NAMALWA (cell line): Measurements from ENCODE around the gene CYTH4.
"Not testable (repeated sequence)": the region's sequence is repeated elsewhere in the genome, so short reads cannot be mapped to it uniquely, and the experiment has no call there.

Source experiments
- DNase-seq: peaks from one replicate; pipeline ENCODE4 v3.0.0-alpha.2; 2015; ENCODE audit warnings: low spot score

Gene CYTH4

GRCh38 chr22:37282385-37282677 lies at the start of gene CYTH4:
CYTH4 (plus strand) TSS chr22:37282508; CDS start chr22:37282570, 62 bp downstream.
- DNase-seq, result peak; percentile 74

- not testable (repeated sequence) for DNase-seq
These were observed 48.9 kb upstream of the CYTH4 start for GRCh38 chr22:37233371-37233750.

GRCh38 chr22:37233751-37234631 lies 48.3 kb upstream of the CYTH4 start:
- no peak for DNase-seq

GRCh38 chr22:37234736-37235711 lies 47.3 kb upstream of the CYTH4 start:
- DNase-seq, result no peak

GRCh38 chr22:37235897-37236607 lies 46.3 kb upstream of the CYTH4 start:
- no peak for DNase-seq

GRCh38 chr22:37237371-37238268 lies 44.7 kb upstream of the CYTH4 start:
- no peak for DNase-seq

GRCh38 chr22:37239336-37240239 lies 42.7 kb upstream of the CYTH4 start:
- no peak for DNase-seq

GRCh38 chr22:37240240-37240940 lies 41.9 kb upstream of the CYTH4 start:
- DNase-seq, result no peak

- no peak for DNase-seq
These were observed 41.4 kb upstream of the CYTH4 start for GRCh38 chr22:37240941-37241320.

- DNase-seq, result no peak
These were observed 40.8 kb upstream of the CYTH4 start for GRCh38 chr22:37241351-37242142.

GRCh38 chr22:37242395-37242918 lies 39.9 kb upstream of the CYTH4 start:
- DNase-seq, result peak; percentile 89

GRCh38 chr22:37243402-37244113 lies 38.8 kb upstream of the CYTH4 start:
- DNase-seq, result peak; percentile 37

GRCh38 chr22:37244114-37244921 lies 38.0 kb upstream of the CYTH4 start, which contains the start of gene RAC2:
RAC2 (minus strand) TSS chr22:37244269; CDS start chr22:37244148, 121 bp downstream.
- DNase-seq, result peak; percentile 94

- peak; percentile 87 for DNase-seq
These were observed 37.2 kb upstream of the CYTH4 start for GRCh38 chr22:37244922-37245722.

- DNase-seq, result no peak
These were observed 36.6 kb upstream of the CYTH4 start for GRCh38 chr22:37245740-37246139.

GRCh38 chr22:37248251-37248650 lies 34.1 kb upstream of the CYTH4 start:
- no peak for DNase-seq
